IMR-90 (cell line): ENCODE measurements around the gene TPP1. TPM values are rescaled to one million over a fixed set of nuclear protein-coding genes. Genes with fewer than 3 reads are reported as not detected.

Experiments used
- ATAC-seq: fragments of 200-7000 bp; cut with Tn5 transposase; 2 replicates; pipeline ENCODE4 v1.9.1; 2020; ENCODE audit warnings: low read depth, mild to moderate bottlenecking, moderate library complexity
- BruUV-seq: library from RNA; stranded (reverse); fragments of 400-500 nt; replicated peaks from 2 replicates; lab custom pipeline; 2021; lab: Mats Ljungman, UMichigan
- CTCF ChIA-PET: fragments of 300-600 bp; formaldehyde crosslinking; extraction: SDS; loops from one replicate; lab custom pipeline; 2021; ENCODE audit warnings: antibody characterized with exemption; lab: Yijun Ruan, JAX
- POLR2A ChIA-PET: fragments of 300-600 bp; sonication (Branson Sonifier 250); formaldehyde crosslinking; loops from one replicate; lab custom pipeline; 2022; ENCODE audit warnings: antibody characterized with exemption; ENCODE audit not compliant: unreplicated experiment; lab: Charles Lee
- DNase-seq: peaks from one replicate; pipeline ENCODE4 v3.0.0; 2013
- H2AFZ ChIP-seq: replicated peaks from 2 replicates; pipeline ENCODE3; 2013; ENCODE audit warnings: low read length, mild to moderate bottlenecking; ENCODE audit not compliant: poor library complexity
- H2AK5ac ChIP-seq: 2 replicates; pipeline ENCODE4 v1.6.1; 2013; ENCODE audit warnings: low read depth, low read length, inconsistent platforms
- H2AK9ac ChIP-seq: replicated peaks from 2 replicates; pipeline ENCODE3; 2013; ENCODE audit warnings: mild to moderate bottlenecking, low read depth, low read length, moderate library complexity; ENCODE audit not compliant: poor library complexity
- H2BK120ac ChIP-seq: 2 replicates; pipeline ENCODE4 v1.6.1; 2013; ENCODE audit warnings: low read depth, low read length, inconsistent platforms
- H2BK15ac ChIP-seq: 3 replicates; pipeline ENCODE4 v1.6.1; 2013; ENCODE audit warnings: low read depth, low read length, inconsistent platforms
- H2BK20ac ChIP-seq: 2 replicates; pipeline ENCODE4 v1.6.1; 2013; ENCODE audit warnings: low read depth, mild to moderate bottlenecking, inconsistent platforms, low read length, moderate library complexity
- H2BK5ac ChIP-seq: 2 replicates; pipeline ENCODE4 v1.6.1; 2013; ENCODE audit warnings: mild to moderate bottlenecking, low read depth, low read length, inconsistent platforms; ENCODE audit not compliant: poor library complexity, severe bottlenecking
- H3K14ac ChIP-seq: replicated peaks from 2 replicates; pipeline ENCODE4 v1.6.1; 2013; ENCODE audit warnings: low read depth, low read length, inconsistent platforms
- H3K18ac ChIP-seq: 2 replicates; pipeline ENCODE4 v1.6.1; 2013; ENCODE audit warnings: low read depth, low read length, control low read depth
- H3K23ac ChIP-seq: 2 replicates; pipeline ENCODE4 v1.6.1; 2013; ENCODE audit warnings: low read depth, low read length, inconsistent platforms
- H3K27ac ChIP-seq: 2 replicates; pipeline ENCODE4 v1.5.1; 2013; ENCODE audit warnings: mild to moderate bottlenecking, control low read depth, low read length; ENCODE audit not compliant: insufficient read depth
- H3K27me3 ChIP-seq: 2 replicates; pipeline ENCODE4 v1.6.1; 2013; ENCODE audit warnings: low read length; ENCODE audit not compliant: control insufficient read depth, insufficient read depth
- H3K36me3 ChIP-seq: 2 replicates; pipeline ENCODE4 v1.6.1; 2013; ENCODE audit warnings: low read length, mixed read lengths; ENCODE audit not compliant: control insufficient read depth, insufficient read depth
- H3K4ac ChIP-seq: 2 replicates; pipeline ENCODE4 v1.6.1; 2013; ENCODE audit warnings: low read depth, low read length, inconsistent platforms
- H3K4me1 ChIP-seq: 2 replicates; pipeline ENCODE4 v1.6.1; 2013; ENCODE audit warnings: low read length, mixed read lengths; ENCODE audit not compliant: control insufficient read depth, insufficient read depth
- H3K4me2 ChIP-seq: 2 replicates; pipeline ENCODE4 v1.6.1; 2013; ENCODE audit warnings: low read depth, mild to moderate bottlenecking, control low read depth, low read length, moderate library complexity
- H3K4me3 ChIP-seq: 2 replicates; pipeline ENCODE4 v1.5.1; 2013; ENCODE audit warnings: low read depth, mild to moderate bottlenecking, control low read depth, low read length, moderate library complexity; ENCODE audit not compliant: insufficient read depth
- H3K56ac ChIP-seq: 2 replicates; pipeline ENCODE4 v1.6.1; 2013; ENCODE audit warnings: low read length, inconsistent platforms; ENCODE audit not compliant: insufficient read depth; ENCODE audit errors: extremely low read depth
- H3K79me1 ChIP-seq, 2 experiments: 2 replicates each; pipeline ENCODE4 v1.6.1; 2013; ENCODE audit warnings: low read length in 2 of 2, inconsistent platforms in 1 of 2, low read depth in 1 of 2
- H3K9ac ChIP-seq: 2 replicates; pipeline ENCODE4 v1.6.1; 2013; ENCODE audit warnings: low read depth, low read length, control low read depth
- H3K9me1 ChIP-seq: 2 replicates; pipeline ENCODE4 v1.6.1; 2013; ENCODE audit warnings: low read length, inconsistent platforms; ENCODE audit not compliant: insufficient read depth
- H3K9me3 ChIP-seq: 2 replicates; pipeline ENCODE4 v1.6.1; 2013; ENCODE audit warnings: low read length; ENCODE audit not compliant: control insufficient read depth, insufficient read depth
- H4K20me1 ChIP-seq: 2 replicates; pipeline ENCODE4 v1.6.1; 2013; ENCODE audit warnings: low read length, inconsistent platforms; ENCODE audit not compliant: insufficient read depth
- H4K5ac ChIP-seq: 2 replicates; pipeline ENCODE4 v1.6.1; 2013; ENCODE audit warnings: mild to moderate bottlenecking, low read depth, low read length, control low read depth
- H4K8ac ChIP-seq, 2 experiments: 2 replicates each; pipeline ENCODE4 v1.6.1; 2013; ENCODE audit warnings: low read depth in 2 of 2, low read length in 2 of 2, control low read depth in 1 of 2, inconsistent platforms in 1 of 2
- H4K91ac ChIP-seq: 2 replicates; pipeline ENCODE4 v1.6.1; 2013; ENCODE audit warnings: low read depth, low read length, inconsistent platforms; ENCODE audit not compliant: insufficient read depth
- BHLHE40 ChIP-seq: fragments of 150-350 bp; IDR thresholded peaks from 2 replicates; pipeline ENCODE4 v1.6.1; 2016; ENCODE audit warnings: mild to moderate bottlenecking, low read depth, low read length
- CEBPB ChIP-seq: IDR thresholded peaks from 2 replicates; pipeline ENCODE4 v1.6.1; 2012; ENCODE audit warnings: low read depth, low read length, improper control_type of control experiment
- CHD1 ChIP-seq: IDR thresholded peaks from 2 replicates; pipeline ENCODE4 v1.6.1; 2012; ENCODE audit warnings: low read depth, low read length, improper control_type of control experiment
- CTCF ChIP-seq: conservative IDR thresholded peaks from 2 replicates; pipeline ENCODE4 v1.5.1; 2012; ENCODE audit warnings: mild to moderate bottlenecking, low read depth, low read length, improper control_type of control experiment
- ELK1 ChIP-seq: fragments of 150-350 bp; IDR thresholded peaks from 2 replicates; pipeline ENCODE4 v1.6.1; 2016; ENCODE audit warnings: low read depth, mild to moderate bottlenecking, low read length, moderate library complexity, borderline replicate concordance
- MAFK ChIP-seq: IDR thresholded peaks from 2 replicates; pipeline ENCODE4 v1.6.1; 2012; ENCODE audit warnings: low read depth, low read length, improper control_type of control experiment
- MXI1 ChIP-seq: IDR thresholded peaks from 2 replicates; pipeline ENCODE4 v1.6.1; 2012; ENCODE audit warnings: low read depth, mild to moderate bottlenecking, low read length, moderate library complexity, borderline replicate concordance
- NFE2L2 ChIP-seq: fragments of 150-350 bp; IDR thresholded peaks from 2 replicates; pipeline ENCODE4 v1.6.1; 2016; ENCODE audit warnings: low read depth, mild to moderate bottlenecking, low read length
- POLR2A ChIP-seq: IDR thresholded peaks from 2 replicates; pipeline ENCODE4 v1.6.1; 2012; ENCODE audit warnings: mild to moderate bottlenecking, low read depth, low read length
- RAD21 ChIP-seq: IDR thresholded peaks from 2 replicates; pipeline ENCODE4 v1.6.1; 2012; ENCODE audit warnings: low read length, improper control_type of control experiment
- RCOR1 ChIP-seq: IDR thresholded peaks from 2 replicates; pipeline ENCODE4 v1.6.1; 2012; ENCODE audit warnings: mild to moderate bottlenecking, low read length, improper control_type of control experiment; ENCODE audit not compliant: insufficient replicate concordance
- RFX5 ChIP-seq: IDR thresholded peaks from 2 replicates; pipeline ENCODE4 v1.8.0; 2012; ENCODE audit warnings: low read depth, mild to moderate bottlenecking, low read length, moderate library complexity
- WGBS, 2 experiments: methylation state at CpG; one replicate each; pipeline versions ENCODE4 v1.1.5 to v1.1.7; 2013; ENCODE audit warnings: missing lambda C conversion rate in 2 of 2; ENCODE audit not compliant: insufficient read length in 1 of 2; ENCODE audit errors: extremely low coverage in 2 of 2; 5-methylcytosine and 5-hydroxymethylcytosine counted together
- dilution Hi-C: fragments of 300-500 bp; cut with HindIII; formaldehyde crosslinking; loops from one replicate; pipeline ENCODE4 v1.14.3; 2018; ENCODE audit warnings: low sequenced_read_pairs; ENCODE audit not compliant: unreplicated experiment
- in situ Hi-C: fragments of 300-500 bp; cut with MboI; formaldehyde crosslinking; loops from 3 replicates; pipeline ENCODE4 v1.14.3; 2019; ENCODE audit warnings: low sequenced_read_pairs, inconsistent platforms, mixed read lengths
- intact Hi-C: fragments of 100-400 bp; cut with micrococcal nuclease; formaldehyde crosslinking; loops from 2 replicates; pipeline ENCODE4 v1.10.0; 2022
- polyA plus RNA-seq, 3 experiments: library from polyadenylated mRNA; depleted of rRNA; stranded (reverse); fragments of >200 nt; gene quantifications; 2 replicates each; pipeline ENCODE4 v1.2.3, GENCODE V29; 2012; ENCODE audit warnings: low replicate concordance in 1 of 3
- total RNA-seq: library from RNA; depleted of rRNA; stranded (reverse); fragments of >200 nt; gene quantifications from 2 replicates; pipeline ENCODE4 v1.2.3, GENCODE V29; 2012

TPP1 gene
- total and polyA plus RNA-seq, 2 of the 4 experiments (the other 2 are of a cell fraction), result 33.5 to 108 TPM

DNA sequence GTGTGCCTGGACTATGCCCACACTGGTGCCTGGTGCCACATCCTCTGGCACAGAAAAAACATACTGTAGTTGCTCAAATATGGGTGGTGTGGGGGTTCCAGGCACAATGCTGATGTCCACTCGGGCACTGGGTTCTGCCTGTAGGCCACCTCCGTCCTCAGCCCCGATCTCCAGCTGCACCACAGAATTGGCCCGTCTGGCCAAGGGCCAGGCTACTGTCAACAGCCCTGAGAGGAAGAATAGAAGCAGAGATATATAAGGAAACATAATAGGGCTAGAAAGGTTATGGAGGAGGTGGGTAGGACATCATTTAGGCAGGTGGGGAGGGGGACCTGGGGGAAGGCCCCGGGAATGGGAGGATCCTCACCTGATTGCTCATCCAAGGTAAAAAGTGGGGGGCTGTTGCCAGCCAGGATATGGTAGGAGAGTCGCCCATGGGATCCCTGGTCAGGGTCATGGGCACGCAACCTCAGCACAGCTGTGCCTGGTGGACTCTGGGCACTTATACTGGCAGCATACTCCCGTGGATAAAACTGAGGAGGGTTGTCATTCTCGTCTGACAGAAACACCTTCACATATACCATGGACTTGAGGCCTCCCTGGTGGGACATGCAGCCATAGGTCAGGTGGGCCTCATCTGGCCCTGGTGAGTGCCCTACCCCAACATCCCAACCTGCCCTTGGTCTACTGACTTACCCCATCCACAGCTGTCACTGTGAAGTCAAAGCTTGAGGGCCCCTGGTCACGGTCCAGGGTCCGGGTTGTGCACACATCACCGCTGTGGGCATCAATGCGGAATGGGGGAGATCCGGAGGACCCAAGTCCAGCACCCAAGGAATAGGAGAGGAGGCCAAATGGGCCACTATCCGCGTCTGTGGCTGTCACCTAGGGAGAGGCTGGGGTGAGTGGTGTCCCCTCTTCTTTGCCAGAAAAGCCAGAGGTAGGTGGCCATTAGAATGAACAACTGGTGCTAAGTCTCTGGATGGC lies 14.5 kb upstream of the TPP1 start:
- Histone ChIP-seq H3K27me3 (no peaks in the 10 kb centered on the region), H3K79me1 (no peaks in the 10 kb centered on the region), H3K18ac (no peak overlapping the region), H2BK120ac (no peak overlapping the region), H3K23ac (no peak overlapping the region), H2AK9ac (no peak overlapping the region), H3K4ac (no peak overlapping the region), H3K36me3 (peaks cover 41% of the 10 kb centered on the region), H4K8ac (no peak overlapping the region), H3K9ac (no peak overlapping the region), H2BK5ac (no peak overlapping the region), H4K5ac (no peak overlapping the region), H3K4me1 (peaks cover 10% of the 10 kb centered on the region), H3K9me3 (no peaks in the 10 kb centered on the region), H2BK20ac (no peak overlapping the region), H3K27ac (no peak overlapping the region), H2AFZ (no peak overlapping the region), H3K4me3 (no peak overlapping the region), H3K9me1 (no peaks in the 10 kb centered on the region; the same call in 1 of the 2 replicates), H4K20me1 (peaks cover 4% of the 10 kb centered on the region; the same call in 1 of the 2 replicates), H2AK5ac (no peak overlapping the region), H3K14ac (no peak overlapping the region), H2BK15ac (no peak overlapping the region), H3K4me2 (no peak overlapping the region), H4K91ac (no peak overlapping the region), H3K56ac (no peak overlapping the region)
- no peak for TF ChIP-seq RAD21
- TF ChIP-seq BHLHE40, result no peak
- TF ChIP-seq RFX5, result no peak
- no peak for TF ChIP-seq CEBPB
- TF ChIP-seq POLR2A, result no peak
- no peak for TF ChIP-seq CTCF
- TF ChIP-seq RCOR1, result no peak
- TF ChIP-seq NFE2L2, result no peak
- no peak for TF ChIP-seq MAFK
- TF ChIP-seq CHD1, result no peak
- TF ChIP-seq MXI1, result no peak
- no peak for TF ChIP-seq ELK1
- DNase-seq (no peak), ATAC-seq (no peak)
- no TSS peak for BruUV-seq
- ChIA-PET POLR2A (no interaction called here), CTCF (interaction anchor here (0.6 to 1.5 kb wide), 2 partner anchors 10 to 49 kb away, joined by 3 read pairs; partner anchors contain the start of gene MRPL17)
- in situ Hi-C loops, result no loop called here
- intact Hi-C loops, result no loop called here
- WGBS, 2 experiments, result 90% methylated on average over 4 of the region's 16 CpGs; no CpG with 5 or more reads in 1 of the 2 experiments
- dilution Hi-C loops, result no loop called here
